A549 (cell line): ENCODE data around the gene ABLIM1. TPM values are rescaled to one million over a fixed set of nuclear protein-coding genes. Genes with fewer than 3 reads are reported as not detected.
A peak's percentile ranks its signal among the peaks of the same experiment; 100 is the strongest.

Experiments used
- ATAC-seq, 2 experiments: fragments of 200-7000 bp in 1 of 2; fragments of >200 bp in 1 of 2; cut with Nextera tagmentation in 1 of 2; cut with Tn5 transposase in 1 of 2; 3 replicates each; pipeline versions ENCODE4 v1.8.0 to v1.9.1; 2018 to 2020; ENCODE audit warnings: mild to moderate bottlenecking in 1 of 2, moderate library complexity in 1 of 2
- CTCF ChIA-PET: fragments of 300-600 bp; sonication (Branson Sonifier 250); formaldehyde crosslinking; extraction: SDS; loops from one replicate; lab custom pipeline; 2021; ENCODE audit warnings: antibody characterized with exemption, inconsistent platforms; lab: Yijun Ruan, JAX
- POLR2A ChIA-PET: fragments of 350-600 bp; formaldehyde crosslinking; extraction: SDS; loops from one replicate; lab custom pipeline; 2021; ENCODE audit warnings: antibody characterized with exemption, inconsistent platforms; lab: Yijun Ruan, JAX
- DNase-seq, 2 experiments: peaks; one replicate each; pipeline versions ENCODE4 v3.0.0 to v3.0.0-alpha.2; 2011 to 2016; ENCODE audit warnings: low read depth in 1 of 2, low spot score in 1 of 2
- FAIRE-seq: peaks from 2 replicates; lab custom pipeline; 2011; peaks lifted over from hg19 to GRCh38; lab: Jason Lieb, UNC
- H3K27ac ChIP-seq, 2 experiments: fragments of >200 bp; sonication (Bioruptor Twin); formaldehyde crosslinking; 3 replicates each; pipeline ENCODE4 v1.5.1; 2016 to 2017
- H3K4me1 ChIP-seq: fragments of >200 bp; sonication (Bioruptor Twin); formaldehyde crosslinking; 3 replicates; pipeline ENCODE4 v1.6.1; 2016
- H3K4me2 ChIP-seq: fragments of >200 bp; sonication (Bioruptor Twin); formaldehyde crosslinking; 3 replicates; pipeline ENCODE4 v1.6.1; 2016
- H3K4me3 ChIP-seq: fragments of >200 bp; sonication (Bioruptor Twin); formaldehyde crosslinking; 3 replicates; pipeline ENCODE4 v1.5.1; 2016
- H3K9me3 ChIP-seq: fragments of >200 bp; sonication (Bioruptor Twin); formaldehyde crosslinking; 3 replicates; pipeline ENCODE4 v1.6.1; 2016
- BHLHE40 ChIP-seq: IDR thresholded peaks from 2 replicates; pipeline ENCODE4 v1.6.1; 2012; ENCODE audit warnings: low read depth, low read length, inconsistent platforms
- CEBPB ChIP-seq, 2 experiments: fragments of >200 bp in 1 of 2; sonication (Bioruptor Twin) in 1 of 2; formaldehyde crosslinking in 1 of 2; IDR thresholded peaks; 2 replicates each; pipeline ENCODE4 v1.6.1; 2012 to 2016
- EHMT2 ChIP-seq: fragments of 200-600 bp; sonication (generic); IDR thresholded peaks from 2 replicates; pipeline ENCODE4 v1.6.1; 2016; ENCODE audit warnings: antibody characterized with exemption, low read depth, mild to moderate bottlenecking, moderate library complexity
- FOSB ChIP-seq: fragments of 250-450 bp; sonication (Bioruptor Pico); IDR thresholded peaks from 2 replicates; pipeline ENCODE4 v1.5.0; 2020; ENCODE audit warnings: mild to moderate bottlenecking, moderate library complexity
- FOSL2 ChIP-seq, 2 experiments: fragments of 450-650 bp in 1 of 2; fragments of >200 bp in 1 of 2; sonication (Bioruptor Twin) in 1 of 2; formaldehyde crosslinking; IDR thresholded peaks; 2 replicates each; pipeline versions ENCODE4 v1.5.0 to v1.6.1; 2016 to 2020; ENCODE audit warnings: mild to moderate bottlenecking in 1 of 2, moderate library complexity in 1 of 2
- FOXS1 ChIP-seq: fragments of 250-450 bp; sonication (Bioruptor Pico); IDR thresholded peaks from 2 replicates; pipeline ENCODE4 v1.5.0; 2020; ENCODE audit warnings: mild to moderate bottlenecking, moderate library complexity
- GATA3 ChIP-seq: IDR thresholded peaks from 2 replicates; pipeline ENCODE4 v1.6.1; 2012; ENCODE audit warnings: borderline replicate concordance
- HOXB13 ChIP-seq: fragments of 250-450 bp; sonication (Bioruptor Pico); IDR thresholded peaks from 2 replicates; pipeline ENCODE4 v1.5.0; 2020; ENCODE audit warnings: low read depth, mild to moderate bottlenecking, moderate library complexity
- HOXB5 ChIP-seq: fragments of 250-450 bp; sonication (Bioruptor Pico); IDR thresholded peaks from 2 replicates; pipeline ENCODE4 v1.5.0; 2020; ENCODE audit warnings: mild to moderate bottlenecking, moderate library complexity
- JUN ChIP-seq, 2 experiments: fragments of >200 bp; sonication (Bioruptor Twin); formaldehyde crosslinking; IDR thresholded peaks; 2 replicates in 1 of 2; 3 replicates in 1 of 2; pipeline ENCODE4 v1.6.1; 2016 to 2017
- JUNB ChIP-seq: fragments of >200 bp; sonication (Bioruptor Twin); formaldehyde crosslinking; IDR thresholded peaks from 2 replicates; pipeline ENCODE4 v1.6.1; 2016
- MAFK ChIP-seq: fragments of 450-650 bp; IDR thresholded peaks from 2 replicates; pipeline ENCODE4 v1.6.1; 2014; ENCODE audit not compliant: partially characterized antibody
- MAZ ChIP-seq: fragments of 150-350 bp; IDR thresholded peaks from 2 replicates; pipeline ENCODE4 v1.6.1; 2014; ENCODE audit warnings: antibody characterized with exemption, low read depth, low read length, borderline replicate concordance
- NFE2L2 ChIP-seq: fragments of 150-350 bp; conservative IDR thresholded peaks from 2 replicates; pipeline ENCODE4 v1.6.1; 2014; ENCODE audit warnings: low read length
- NR3C1 ChIP-seq: fragments of >200 bp; sonication (Bioruptor Twin); formaldehyde crosslinking; IDR thresholded peaks from 3 replicates; pipeline ENCODE4 v1.6.1; 2017
- POLR2AphosphoS2 ChIP-seq: conservative IDR thresholded peaks from 2 replicates; pipeline ENCODE4 v1.6.1; 2012; ENCODE audit warnings: low read length, improper control_type of control experiment, inconsistent platforms
- RAD21 ChIP-seq, 2 experiments: fragments of >200 bp in 1 of 2; sonication (Bioruptor Twin) in 1 of 2; formaldehyde crosslinking in 1 of 2; IDR thresholded peaks in 1 of 2; conservative IDR thresholded peaks in 1 of 2; 2 replicates in 1 of 2; 3 replicates in 1 of 2; pipeline ENCODE4 v1.6.1; 2012 to 2018; ENCODE audit warnings: inconsistent platforms in 1 of 2
- RARB ChIP-seq: fragments of 250-450 bp; sonication (Bioruptor Pico); IDR thresholded peaks from 2 replicates; pipeline ENCODE4 v1.8.0; 2021; ENCODE audit warnings: mild to moderate bottlenecking, moderate library complexity
- RCOR1 ChIP-seq: fragments of 150-350 bp; IDR thresholded peaks from 2 replicates; pipeline ENCODE4 v1.6.1; 2014; ENCODE audit warnings: antibody characterized with exemption, low read length, low read depth
- TFCP2L1 ChIP-seq: fragments of 250-450 bp; sonication (Bioruptor Pico); IDR thresholded peaks from 2 replicates; pipeline ENCODE4 v1.5.0; 2021; ENCODE audit warnings: mild to moderate bottlenecking
- WGBS: methylation state at CpG from one replicate; pipeline ENCODE4 v1.1.6; 2017; ENCODE audit errors: missing lambda C conversion rate; 5-methylcytosine and 5-hydroxymethylcytosine counted together
- polyA plus RNA-seq, 4 experiments: library from polyadenylated mRNA; depleted of rRNA in 3 of 4; stranded (reverse); fragments of >200 nt; fragmentation: RNase III in 1 of 4; extraction: RNeasy Plus Mini Kit Qiagen cat#74134 plus additional on column Dnase treatment in 1 of 4; gene quantifications; 2 replicates in 3 of 4; 3 replicates in 1 of 4; pipeline ENCODE4 v1.2.3, GENCODE V29; 2011 to 2017
- TF ChIP-seq, protein P1 (sequence below): fragments of 200-600 bp; sonication (generic); IDR thresholded peaks from 2 replicates; pipeline ENCODE4 v1.6.1; 2016; ENCODE audit warnings: antibody characterized with exemption, mild to moderate bottlenecking, moderate library complexity
- TF ChIP-seq, protein P2 (sequence below): fragments of 250-450 bp; sonication (Bioruptor Pico); IDR thresholded peaks from 2 replicates; pipeline ENCODE4 v1.5.0; 2020; ENCODE audit warnings: low read depth, mild to moderate bottlenecking, moderate library complexity
- TF ChIP-seq, protein P3 (sequence below): fragments of >200 bp; sonication (Bioruptor Twin); formaldehyde crosslinking; IDR thresholded peaks from 3 replicates; pipeline ENCODE4 v1.6.1; 2016

Gene ABLIM1
- polyA plus RNA-seq, 2 of the 4 experiments (the other 2 are of a cell fraction) = 21.4 to 70.2 TPM

DNA sequence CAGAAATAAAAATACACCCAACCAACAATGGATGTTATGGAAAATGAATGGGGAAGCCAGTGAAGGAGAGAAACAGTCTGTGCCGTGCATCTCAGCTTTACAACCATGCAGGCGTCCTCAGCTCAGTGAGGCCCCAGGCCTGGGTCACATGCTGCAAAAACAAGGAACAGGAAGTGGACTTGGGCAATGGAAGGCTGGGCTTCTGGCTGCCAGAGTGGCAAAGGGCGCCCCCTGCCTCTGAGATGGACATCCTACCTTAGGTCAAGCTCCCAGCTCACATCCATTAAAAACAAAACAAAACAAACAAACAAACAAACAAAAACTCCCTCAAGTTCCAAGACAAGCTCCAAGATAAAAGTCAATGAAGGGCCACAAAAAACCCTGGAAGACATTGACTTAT, 199.1 kb downstream of the ABLIM1 start (continued):
- TF ChIP-seq, protein P1, sequence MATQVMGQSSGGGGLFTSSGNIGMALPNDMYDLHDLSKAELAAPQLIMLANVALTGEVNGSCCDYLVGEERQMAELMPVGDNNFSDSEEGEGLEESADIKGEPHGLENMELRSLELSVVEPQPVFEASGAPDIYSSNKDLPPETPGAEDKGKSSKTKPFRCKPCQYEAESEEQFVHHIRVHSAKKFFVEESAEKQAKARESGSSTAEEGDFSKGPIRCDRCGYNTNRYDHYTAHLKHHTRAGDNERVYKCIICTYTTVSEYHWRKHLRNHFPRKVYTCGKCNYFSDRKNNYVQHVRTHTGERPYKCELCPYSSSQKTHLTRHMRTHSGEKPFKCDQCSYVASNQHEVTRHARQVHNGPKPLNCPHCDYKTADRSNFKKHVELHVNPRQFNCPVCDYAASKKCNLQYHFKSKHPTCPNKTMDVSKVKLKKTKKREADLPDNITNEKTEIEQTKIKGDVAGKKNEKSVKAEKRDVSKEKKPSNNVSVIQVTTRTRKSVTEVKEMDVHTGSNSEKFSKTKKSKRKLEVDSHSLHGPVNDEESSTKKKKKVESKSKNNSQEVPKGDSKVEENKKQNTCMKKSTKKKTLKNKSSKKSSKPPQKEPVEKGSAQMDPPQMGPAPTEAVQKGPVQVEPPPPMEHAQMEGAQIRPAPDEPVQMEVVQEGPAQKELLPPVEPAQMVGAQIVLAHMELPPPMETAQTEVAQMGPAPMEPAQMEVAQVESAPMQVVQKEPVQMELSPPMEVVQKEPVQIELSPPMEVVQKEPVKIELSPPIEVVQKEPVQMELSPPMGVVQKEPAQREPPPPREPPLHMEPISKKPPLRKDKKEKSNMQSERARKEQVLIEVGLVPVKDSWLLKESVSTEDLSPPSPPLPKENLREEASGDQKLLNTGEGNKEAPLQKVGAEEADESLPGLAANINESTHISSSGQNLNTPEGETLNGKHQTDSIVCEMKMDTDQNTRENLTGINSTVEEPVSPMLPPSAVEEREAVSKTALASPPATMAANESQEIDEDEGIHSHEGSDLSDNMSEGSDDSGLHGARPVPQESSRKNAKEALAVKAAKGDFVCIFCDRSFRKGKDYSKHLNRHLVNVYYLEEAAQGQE = no peak
- TF ChIP-seq RAD21 (conservative IDR thresholded peaks at IDR 0.05 in 1 of 2, IDR thresholded peaks at IDR 0.05 in 1 of 2) (peak; percentile 44 to 70), NFE2L2 (no peak), FOSL2 (IDR thresholded peaks at IDR 0.05) (no peak), FOSL2 (CRISPR knock-in tag; IDR thresholded peaks at IDR 0.05) (no peak)
- TF ChIP-seq, protein P2, sequence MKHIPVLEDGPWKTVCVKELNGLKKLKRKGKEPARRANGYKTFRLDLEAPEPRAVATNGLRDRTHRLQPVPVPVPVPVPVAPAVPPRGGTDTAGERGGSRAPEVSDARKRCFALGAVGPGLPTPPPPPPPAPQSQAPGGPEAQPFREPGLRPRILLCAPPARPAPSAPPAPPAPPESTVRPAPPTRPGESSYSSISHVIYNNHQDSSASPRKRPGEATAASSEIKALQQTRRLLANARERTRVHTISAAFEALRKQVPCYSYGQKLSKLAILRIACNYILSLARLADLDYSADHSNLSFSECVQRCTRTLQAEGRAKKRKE (CRISPR knock-in tag) = no peak

DNA sequence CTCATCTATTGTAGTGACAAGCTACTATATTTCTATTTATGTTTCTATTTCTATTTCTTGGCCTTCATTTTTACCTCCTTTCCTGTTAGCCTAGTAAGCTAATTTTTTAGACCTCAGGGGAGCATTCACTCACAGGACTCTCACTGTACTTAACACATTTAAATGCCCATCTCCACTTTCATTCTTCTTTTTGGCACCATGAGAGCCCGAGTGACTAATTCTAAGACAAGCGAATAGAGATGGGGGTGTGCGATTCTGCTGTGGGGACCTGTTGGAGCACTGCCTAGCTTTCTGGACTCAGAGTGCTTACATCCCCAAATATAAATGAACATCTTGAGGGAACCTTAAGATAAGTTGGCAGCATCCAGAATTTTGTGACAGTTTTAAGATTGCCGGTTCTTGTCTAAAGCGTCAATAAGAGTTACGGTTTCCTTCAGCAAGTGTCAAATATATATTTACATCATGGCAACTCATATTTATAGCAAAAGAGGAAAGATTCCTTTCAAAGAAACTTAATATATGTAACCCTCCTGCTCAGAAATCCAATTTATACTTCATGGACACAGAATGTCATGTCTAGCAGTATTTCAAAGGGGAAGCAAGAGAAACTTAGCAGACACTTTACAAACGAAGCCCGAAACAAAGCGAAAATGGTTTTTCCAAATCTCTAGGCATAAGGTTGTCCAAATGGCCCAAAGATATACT, 199.7 kb downstream of the ABLIM1 start:
- ChIA-PET POLR2A (no interaction called here), CTCF (interaction anchor here (0.8 to 1.9 kb wide), 8 partner anchors 10 to 363 kb away, joined by 3 to 9 read pairs (median 4); no protein-coding TSS in a partner anchor)
- TF ChIP-seq MAFK (no peak), RARB (CRISPR knock-in tag) (no peak), HOXB5 (CRISPR knock-in tag) (no peak), POLR2AphosphoS2 (no peak), EHMT2 (no peak), FOXS1 (CRISPR knock-in tag) (no peak), RCOR1 (no peak), GATA3 (no peak), FOSL2 (IDR thresholded peaks at IDR 0.05) (no peak), FOSL2 (CRISPR knock-in tag; IDR thresholded peaks at IDR 0.05) (no peak), JUN (IDR thresholded peaks at IDR 0.05) (no peak), MAZ (no peak), BHLHE40 (no peak), TFCP2L1 (CRISPR knock-in tag) (no peak), JUNB (no peak), FOSB (CRISPR knock-in tag) (no peak), NR3C1 (no peak), HOXB13 (CRISPR knock-in tag) (no peak), CEBPB (IDR thresholded peaks at IDR 0.05) (no peak)
- TF ChIP-seq, protein P3, sequence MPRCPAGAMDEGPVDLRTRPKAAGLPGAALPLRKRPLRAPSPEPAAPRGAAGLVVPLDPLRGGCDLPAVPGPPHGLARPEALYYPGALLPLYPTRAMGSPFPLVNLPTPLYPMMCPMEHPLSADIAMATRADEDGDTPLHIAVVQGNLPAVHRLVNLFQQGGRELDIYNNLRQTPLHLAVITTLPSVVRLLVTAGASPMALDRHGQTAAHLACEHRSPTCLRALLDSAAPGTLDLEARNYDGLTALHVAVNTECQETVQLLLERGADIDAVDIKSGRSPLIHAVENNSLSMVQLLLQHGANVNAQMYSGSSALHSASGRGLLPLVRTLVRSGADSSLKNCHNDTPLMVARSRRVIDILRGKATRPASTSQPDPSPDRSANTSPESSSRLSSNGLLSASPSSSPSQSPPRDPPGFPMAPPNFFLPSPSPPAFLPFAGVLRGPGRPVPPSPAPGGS = no peak
- TF ChIP-seq, protein P2 (CRISPR knock-in tag) = no peak
- ATAC-seq (no peak), FAIRE-seq (no peak), DNase-seq (no peak)
- WGBS = 97% methylated on average over 9 of the region's 9 CpGs
- H3K4me1 ChIP-seq = no peaks in the 10 kb centered on the region
- no peak overlapping the region for H3K27ac ChIP-seq
- H3K4me2 ChIP-seq = no peak overlapping the region
- H3K4me3 ChIP-seq = no peak overlapping the region
- no peaks in the 10 kb centered on the region for H3K9me3 ChIP-seq
